ENCODE results near the gene ASTN1. TPM values are rescaled to one million over a fixed set of nuclear protein-coding genes. Genes with fewer than 3 reads are reported as not detected.

ASTN1 gene
- total RNA-seq, 1 experiment from 2014 or later, result not detected

GRCh38 chr1:176869577-176869976 lies 294.9 kb downstream of the ASTN1 start:
- CTCF ChIA-PET, result no interaction called here
- TF ChIP-seq EZH2 (IDR thresholded peaks at IDR 0.05; ENCODE audit: low read depth) (no peak), CTCF (conservative IDR thresholded peaks at IDR 0.05) (no peak)
- Histone ChIP-seq H3K4me2 (no peak overlapping the region), H3K27me3 (ENCODE audit: insufficient read depth, low read depth) (peaks cover 3% of the 10 kb centered on the region; the same call in 1 of the 2 replicates), H3K9me3 (ENCODE audit: insufficient read depth, low read depth) (no peaks in the 10 kb centered on the region), H3K9me2 (ENCODE audit: insufficient read depth) (no peaks in the 10 kb centered on the region), H3K4me3 (no peak overlapping the region), H3K4me1 (replicated peaks; ENCODE audit: insufficient read depth) (no peaks in the 10 kb centered on the region), H2AFZ (no peak overlapping the region), H3K36me3 (ENCODE audit: low read depth) (no peaks in the 10 kb centered on the region), H3K27ac (no peak overlapping the region), H3F3A (ENCODE audit: insufficient read depth, low read depth) (no peaks in the 10 kb centered on the region), H3K79me2 (ENCODE audit: low read depth) (no peaks in the 10 kb centered on the region), H4K20me1 (ENCODE audit: insufficient read depth) (no peaks in the 10 kb centered on the region)
- POLR2A ChIA-PET (ENCODE audit: unreplicated experiment), result no interaction called here
- DNase-seq, result no peak
- no TSS peak for BruUV-seq (replicated peaks)
- intact Hi-C loops (cut with micrococcal nuclease; ENCODE audit: unreplicated experiment), result no loop called here

- no peaks in the 10 kb centered on the region for H3K4me1 ChIP-seq (replicated peaks; ENCODE audit: insufficient read depth)
- no peak overlapping the region for H3K4me3 ChIP-seq
- H3F3A ChIP-seq (ENCODE audit: insufficient read depth, low read depth), result no peaks in the 10 kb centered on the region
- peaks cover 3% of the 10 kb centered on the region; the same call in 1 of the 2 replicates for H3K27me3 ChIP-seq (ENCODE audit: insufficient read depth, low read depth)
- no peak overlapping the region for H3K4me2 ChIP-seq
- no peak for DNase-seq
- intact Hi-C loops (cut with micrococcal nuclease; ENCODE audit: unreplicated experiment), result no loop called here
- H3K79me2 ChIP-seq (ENCODE audit: low read depth), result no peaks in the 10 kb centered on the region
- POLR2A ChIA-PET (ENCODE audit: unreplicated experiment), result no interaction called here
- H3K9me3 ChIP-seq (ENCODE audit: insufficient read depth, low read depth), result no peaks in the 10 kb centered on the region
- TF ChIP-seq CTCF (conservative IDR thresholded peaks at IDR 0.05) (no peak), EZH2 (IDR thresholded peaks at IDR 0.05; ENCODE audit: low read depth) (no peak)
- no TSS peak for BruUV-seq (replicated peaks)
- CTCF ChIA-PET, result no interaction called here
- no peaks in the 10 kb centered on the region for H3K36me3 ChIP-seq (ENCODE audit: low read depth)
- no peak overlapping the region for H3K27ac ChIP-seq
- no peak overlapping the region for H2AFZ ChIP-seq
- H3K9me2 ChIP-seq (ENCODE audit: insufficient read depth), result no peaks in the 10 kb centered on the region
- H4K20me1 ChIP-seq (ENCODE audit: insufficient read depth), result no peaks in the 10 kb centered on the region; the same call in 1 of the 2 replicates
Observed at GRCh38 chr1:176866011-176866714, 298.3 kb downstream of the ASTN1 start.

GRCh38 chr1:176864211-176864610 lies 300.3 kb downstream of the ASTN1 start:
- Histone ChIP-seq H3K27ac (no peak overlapping the region), H3K36me3 (ENCODE audit: low read depth) (no peaks in the 10 kb centered on the region), H3K4me3 (no peak overlapping the region), H3K27me3 (ENCODE audit: insufficient read depth, low read depth) (peaks cover 3% of the 10 kb centered on the region; the same call in 1 of the 2 replicates), H2AFZ (no peak overlapping the region), H3F3A (ENCODE audit: insufficient read depth, low read depth) (no peaks in the 10 kb centered on the region), H3K4me1 (replicated peaks; ENCODE audit: insufficient read depth) (no peaks in the 10 kb centered on the region), H4K20me1 (ENCODE audit: insufficient read depth) (no peaks in the 10 kb centered on the region; the same call in 1 of the 2 replicates), H3K4me2 (no peak overlapping the region), H3K9me2 (ENCODE audit: insufficient read depth) (no peaks in the 10 kb centered on the region; the same call in 1 of the 2 replicates), H3K9me3 (ENCODE audit: insufficient read depth, low read depth) (no peaks in the 10 kb centered on the region), H3K79me2 (ENCODE audit: low read depth) (no peaks in the 10 kb centered on the region)
- ChIA-PET CTCF (no interaction called here), POLR2A (ENCODE audit: unreplicated experiment) (no interaction called here)
- intact Hi-C loops (cut with micrococcal nuclease; ENCODE audit: unreplicated experiment), result no loop called here
- BruUV-seq (replicated peaks), result no TSS peak
- TF ChIP-seq EZH2 (IDR thresholded peaks at IDR 0.05; ENCODE audit: low read depth), result no peak
- no peak for TF ChIP-seq CTCF (conservative IDR thresholded peaks at IDR 0.05)
- no peak for DNase-seq
